ENCODE data around the gene STK36.

STK36 gene, protein sequence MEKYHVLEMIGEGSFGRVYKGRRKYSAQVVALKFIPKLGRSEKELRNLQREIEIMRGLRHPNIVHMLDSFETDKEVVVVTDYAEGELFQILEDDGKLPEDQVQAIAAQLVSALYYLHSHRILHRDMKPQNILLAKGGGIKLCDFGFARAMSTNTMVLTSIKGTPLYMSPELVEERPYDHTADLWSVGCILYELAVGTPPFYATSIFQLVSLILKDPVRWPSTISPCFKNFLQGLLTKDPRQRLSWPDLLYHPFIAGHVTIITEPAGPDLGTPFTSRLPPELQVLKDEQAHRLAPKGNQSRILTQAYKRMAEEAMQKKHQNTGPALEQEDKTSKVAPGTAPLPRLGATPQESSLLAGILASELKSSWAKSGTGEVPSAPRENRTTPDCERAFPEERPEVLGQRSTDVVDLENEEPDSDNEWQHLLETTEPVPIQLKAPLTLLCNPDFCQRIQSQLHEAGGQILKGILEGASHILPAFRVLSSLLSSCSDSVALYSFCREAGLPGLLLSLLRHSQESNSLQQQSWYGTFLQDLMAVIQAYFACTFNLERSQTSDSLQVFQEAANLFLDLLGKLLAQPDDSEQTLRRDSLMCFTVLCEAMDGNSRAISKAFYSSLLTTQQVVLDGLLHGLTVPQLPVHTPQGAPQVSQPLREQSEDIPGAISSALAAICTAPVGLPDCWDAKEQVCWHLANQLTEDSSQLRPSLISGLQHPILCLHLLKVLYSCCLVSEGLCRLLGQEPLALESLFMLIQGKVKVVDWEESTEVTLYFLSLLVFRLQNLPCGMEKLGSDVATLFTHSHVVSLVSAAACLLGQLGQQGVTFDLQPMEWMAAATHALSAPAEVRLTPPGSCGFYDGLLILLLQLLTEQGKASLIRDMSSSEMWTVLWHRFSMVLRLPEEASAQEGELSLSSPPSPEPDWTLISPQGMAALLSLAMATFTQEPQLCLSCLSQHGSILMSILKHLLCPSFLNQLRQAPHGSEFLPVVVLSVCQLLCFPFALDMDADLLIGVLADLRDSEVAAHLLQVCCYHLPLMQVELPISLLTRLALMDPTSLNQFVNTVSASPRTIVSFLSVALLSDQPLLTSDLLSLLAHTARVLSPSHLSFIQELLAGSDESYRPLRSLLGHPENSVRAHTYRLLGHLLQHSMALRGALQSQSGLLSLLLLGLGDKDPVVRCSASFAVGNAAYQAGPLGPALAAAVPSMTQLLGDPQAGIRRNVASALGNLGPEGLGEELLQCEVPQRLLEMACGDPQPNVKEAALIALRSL (N-terminal part only)

DNA sequence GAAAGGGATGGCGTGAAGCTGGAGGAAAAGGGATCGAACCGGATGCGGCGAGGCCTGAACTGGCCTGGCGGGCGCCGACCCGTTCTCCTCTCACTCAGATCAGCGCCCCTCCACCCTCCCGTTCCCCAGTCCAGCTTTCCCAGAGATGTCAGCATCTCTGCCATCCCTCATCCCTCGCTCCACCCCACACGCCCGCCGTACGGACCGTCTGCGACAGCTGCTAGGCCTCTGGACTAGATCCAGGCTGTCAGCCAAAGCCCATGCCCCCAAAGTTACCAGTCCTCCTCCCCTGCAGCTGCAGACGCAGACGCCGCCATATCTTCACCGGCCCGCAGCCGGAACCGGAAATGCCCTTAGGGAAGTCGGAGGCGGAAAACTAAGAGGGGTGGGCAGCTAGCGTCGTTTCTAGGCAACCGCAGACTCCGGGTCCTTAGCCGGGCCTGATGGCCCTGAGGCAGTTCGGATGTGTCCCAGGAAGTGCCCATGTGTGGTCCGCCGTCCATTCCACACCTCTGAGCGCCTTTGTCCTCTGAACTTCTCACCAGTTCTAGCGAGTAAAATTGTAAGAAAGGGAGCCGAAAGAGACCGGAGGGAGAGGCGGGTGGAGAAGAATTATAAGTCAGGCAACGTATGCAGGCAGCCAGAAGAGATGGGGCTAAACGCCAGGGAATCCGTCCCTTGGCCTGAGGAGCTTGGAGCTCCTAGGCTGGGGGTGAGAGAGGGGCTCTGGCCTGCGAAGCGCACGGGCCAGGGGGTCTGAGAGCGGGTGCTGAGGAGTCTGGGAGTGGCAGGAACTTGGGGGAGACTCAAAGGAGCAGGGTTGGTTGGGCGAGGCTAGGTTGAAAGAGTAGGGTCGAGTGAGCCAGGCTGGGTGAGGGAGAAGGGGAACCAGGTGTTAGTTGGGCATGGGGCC lies at the start of gene STK36, which contains the start of gene RNF25:
Gene STK36, plus strand, starts transcription at position 433 of the 913 bp plus-strand sequence. CDS start 744 bp downstream, outside the sequence.
Gene RNF25, minus strand, starts transcription at position 349 of the 913 bp plus-strand sequence. Its CDS starts 32 bp downstream, at position 317.
- peak; percentile 13 for FAIRE-seq
- DNase-seq (ENCODE audit: low spot score): peak; percentile 95

DNA sequence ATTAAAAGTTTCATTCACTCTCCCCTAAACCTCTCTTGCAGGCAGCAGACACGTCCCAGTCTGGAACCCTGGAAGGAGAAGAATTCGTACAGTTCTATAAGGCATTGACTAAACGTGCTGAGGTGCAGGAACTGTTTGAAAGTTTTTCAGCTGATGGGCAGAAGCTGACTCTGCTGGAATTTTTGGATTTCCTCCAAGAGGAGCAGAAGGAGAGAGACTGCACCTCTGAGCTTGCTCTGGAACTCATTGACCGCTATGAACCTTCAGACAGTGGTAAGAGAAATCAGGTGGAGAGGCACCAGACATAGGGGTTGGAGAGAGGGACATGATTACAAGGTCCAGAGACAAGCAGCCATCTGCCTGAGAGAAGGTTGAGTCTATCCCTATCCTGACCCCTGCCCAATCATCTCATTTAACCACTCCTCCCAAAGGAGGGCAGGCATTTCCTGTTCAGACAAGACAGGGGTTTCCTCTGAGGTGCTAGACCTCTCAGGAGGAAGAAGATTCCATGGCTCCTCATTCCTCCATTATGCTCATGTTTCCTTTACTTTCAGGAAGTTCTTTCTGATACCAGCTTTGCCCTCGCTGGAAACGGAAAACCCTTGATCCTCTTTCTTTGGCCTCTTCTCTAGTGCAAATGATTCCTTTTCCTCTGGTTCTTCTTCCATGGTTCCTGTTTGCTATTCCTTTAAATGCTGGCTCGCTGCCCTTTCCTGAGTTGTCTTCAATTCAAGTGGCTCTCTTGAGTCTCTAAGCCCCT lies 49.1 kb upstream of the STK36 start:
- FAIRE-seq (no peak), DNase-seq (ENCODE audit: low spot score) (no peak)

DNA sequence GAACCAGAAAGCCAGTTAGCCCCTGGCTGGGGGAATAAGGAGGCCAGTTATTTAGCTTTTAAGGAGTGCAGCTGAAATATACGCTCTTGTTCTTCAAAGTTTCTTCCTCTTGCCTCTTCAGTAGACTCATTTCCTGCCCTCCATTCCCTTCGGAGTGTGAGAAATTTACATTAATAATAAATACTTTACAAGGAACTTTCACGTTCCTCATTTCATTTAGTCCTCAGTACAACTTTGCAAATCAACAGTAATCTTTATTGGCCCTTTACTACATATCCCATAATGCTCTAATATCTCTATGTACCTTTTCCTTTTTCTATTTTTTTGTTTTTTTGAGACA lies 48.5 kb upstream of the STK36 start:
- no peak for DNase-seq (ENCODE audit: low spot score)
- FAIRE-seq: no peak

DNA sequence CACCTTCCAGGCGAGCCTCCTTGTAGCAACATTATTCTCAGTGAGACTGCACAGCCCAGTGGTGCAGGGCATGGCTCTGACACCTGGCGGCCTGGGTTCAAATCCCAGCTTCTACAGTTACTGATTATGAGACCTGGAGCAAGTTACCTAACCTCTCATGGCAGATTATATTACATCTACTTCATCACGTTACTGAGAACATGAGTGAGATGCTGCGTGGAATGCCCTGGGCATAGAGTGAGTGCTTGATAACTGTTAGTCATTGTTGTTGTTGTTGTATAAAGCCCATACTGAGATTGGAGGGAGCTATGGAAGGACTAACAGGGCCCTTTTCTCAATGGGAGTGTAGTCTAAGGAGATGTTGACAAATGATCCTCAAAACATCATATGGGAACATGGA lies 45.5 kb upstream of the STK36 start:
- FAIRE-seq (no peak), DNase-seq (ENCODE audit: low spot score) (no peak)

DNA sequence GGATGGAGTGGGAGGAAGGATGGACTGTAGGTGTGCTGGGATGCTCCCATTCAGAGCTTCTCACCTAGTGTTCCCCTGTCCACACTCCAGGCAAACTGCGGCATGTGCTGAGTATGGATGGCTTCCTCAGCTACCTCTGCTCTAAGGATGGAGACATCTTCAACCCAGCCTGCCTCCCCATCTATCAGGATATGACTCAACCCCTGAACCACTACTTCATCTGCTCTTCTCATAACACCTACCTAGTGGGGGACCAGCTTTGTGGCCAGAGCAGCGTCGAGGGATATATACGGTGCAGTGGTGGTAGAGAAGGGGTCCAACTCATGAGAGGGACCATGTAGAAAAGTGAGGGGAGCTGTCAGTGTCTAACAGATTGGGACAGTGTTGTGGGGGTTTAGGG lies 43.9 kb upstream of the STK36 start:
- DNase-seq (ENCODE audit: low spot score) (no peak), FAIRE-seq (no peak)

DNA sequence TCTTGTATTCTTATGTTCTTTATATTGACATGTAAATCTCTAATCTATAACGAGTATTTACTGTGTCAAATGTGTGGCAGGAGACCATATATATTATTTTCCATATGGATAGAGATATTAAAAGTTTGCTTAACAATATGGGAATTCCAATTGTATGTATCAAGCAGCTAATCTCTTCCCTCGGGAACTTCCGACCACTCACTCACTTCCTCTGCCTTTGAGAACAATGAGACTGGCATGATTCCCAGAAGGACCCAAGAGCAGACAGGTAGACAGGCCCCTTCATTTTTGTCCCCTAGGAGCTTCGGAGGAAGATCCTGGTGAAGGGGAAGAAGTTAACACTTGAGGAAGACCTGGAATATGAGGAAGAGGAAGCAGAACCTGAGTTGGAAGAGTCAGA lies 40.0 kb upstream of the STK36 start:
- DNase-seq (ENCODE audit: low spot score): no peak
- FAIRE-seq: no peak

DNA sequence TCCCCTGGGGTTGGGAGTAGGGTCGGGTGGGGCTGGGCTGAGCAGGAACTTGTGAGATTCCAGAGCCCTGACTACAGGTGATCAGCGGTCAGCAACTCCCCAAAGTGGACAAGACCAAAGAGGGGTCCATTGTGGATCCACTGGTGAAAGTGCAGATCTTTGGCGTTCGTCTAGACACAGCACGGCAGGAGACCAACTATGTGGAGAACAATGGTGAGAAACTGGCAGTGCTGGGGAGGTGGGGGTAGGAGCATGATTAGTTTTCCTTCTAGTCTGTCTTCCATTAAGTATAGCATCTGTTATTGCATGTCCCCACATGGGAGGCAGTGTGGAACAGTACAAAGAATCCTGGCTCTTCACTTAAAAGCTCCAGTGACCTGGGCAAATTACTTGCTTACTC lies 36.2 kb upstream of the STK36 start:
- no peak for DNase-seq (ENCODE audit: low spot score)
- no peak for FAIRE-seq

DNA sequence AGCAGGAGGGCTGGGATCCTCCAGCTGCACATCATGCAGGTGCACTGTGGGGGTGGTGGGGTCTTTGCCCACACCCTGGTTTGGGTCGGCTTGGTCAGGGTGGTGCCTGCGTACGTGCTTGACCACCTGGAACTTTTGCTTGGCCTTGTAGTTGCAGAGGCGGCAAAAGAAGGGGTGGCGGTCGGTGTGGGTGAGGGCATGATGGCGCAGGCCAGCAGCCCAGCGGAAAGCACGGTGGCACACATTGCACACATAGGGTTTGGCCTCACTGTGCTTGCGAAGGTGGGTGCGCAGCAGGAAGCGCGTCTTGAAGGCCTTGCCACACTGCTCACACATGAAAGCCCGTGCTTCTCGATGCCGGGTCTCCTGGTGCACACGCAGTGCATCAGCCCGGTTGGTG lies 33.5 kb upstream of the STK36 start:
- no peak for FAIRE-seq
- DNase-seq (ENCODE audit: low spot score): no peak

DNA sequence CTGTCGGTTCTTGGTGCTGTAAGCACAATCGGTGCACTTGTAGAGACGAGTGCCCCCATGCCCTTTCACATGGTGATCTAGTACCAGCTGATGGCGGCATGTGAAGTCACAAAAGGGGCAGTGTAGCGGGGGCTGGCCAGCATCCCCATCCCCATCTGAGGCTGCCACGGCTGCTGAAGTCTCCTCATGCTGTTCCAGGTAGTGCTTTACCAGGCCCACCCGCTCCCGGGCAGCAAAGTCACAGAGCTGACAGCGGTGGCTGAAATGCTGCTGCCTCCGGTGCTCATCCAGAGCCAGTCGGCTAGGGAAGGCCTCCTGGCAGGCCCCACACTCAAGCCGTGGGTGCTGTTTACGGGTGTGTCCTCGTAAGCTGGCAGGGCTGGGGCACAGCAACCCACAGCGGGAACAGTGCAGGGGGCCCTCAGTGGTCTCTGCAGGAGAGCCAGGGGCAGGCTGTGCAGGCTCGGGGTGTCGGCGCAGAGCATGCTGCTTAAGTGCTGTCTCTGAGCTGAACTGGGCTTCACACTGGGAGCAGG lies 29.7 kb upstream of the STK36 start:
- FAIRE-seq (no peak), DNase-seq (ENCODE audit: low spot score) (no peak)

DNA sequence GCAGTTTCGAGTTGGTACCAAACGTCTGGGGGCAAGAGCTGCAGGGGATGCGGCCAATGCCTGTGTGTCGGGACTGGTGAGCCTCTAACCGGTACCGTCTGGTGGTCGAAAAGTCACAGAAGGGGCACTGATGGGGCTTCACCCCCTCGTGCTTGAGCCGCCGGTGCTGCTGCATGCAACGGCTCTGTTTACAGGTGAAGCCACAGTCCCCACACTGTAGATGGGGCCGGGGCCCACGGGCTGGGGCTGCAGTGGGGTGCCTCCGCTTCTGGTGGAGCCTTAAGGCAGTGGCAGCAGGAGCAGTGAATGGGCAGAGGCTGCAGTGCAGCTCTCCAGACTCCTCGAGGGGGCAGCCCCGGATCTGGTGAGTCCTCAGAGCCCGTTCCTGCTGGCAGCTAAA lies 29.1 kb upstream of the STK36 start:
- no peak for FAIRE-seq
- DNase-seq (ENCODE audit: low spot score): no peak

DNA sequence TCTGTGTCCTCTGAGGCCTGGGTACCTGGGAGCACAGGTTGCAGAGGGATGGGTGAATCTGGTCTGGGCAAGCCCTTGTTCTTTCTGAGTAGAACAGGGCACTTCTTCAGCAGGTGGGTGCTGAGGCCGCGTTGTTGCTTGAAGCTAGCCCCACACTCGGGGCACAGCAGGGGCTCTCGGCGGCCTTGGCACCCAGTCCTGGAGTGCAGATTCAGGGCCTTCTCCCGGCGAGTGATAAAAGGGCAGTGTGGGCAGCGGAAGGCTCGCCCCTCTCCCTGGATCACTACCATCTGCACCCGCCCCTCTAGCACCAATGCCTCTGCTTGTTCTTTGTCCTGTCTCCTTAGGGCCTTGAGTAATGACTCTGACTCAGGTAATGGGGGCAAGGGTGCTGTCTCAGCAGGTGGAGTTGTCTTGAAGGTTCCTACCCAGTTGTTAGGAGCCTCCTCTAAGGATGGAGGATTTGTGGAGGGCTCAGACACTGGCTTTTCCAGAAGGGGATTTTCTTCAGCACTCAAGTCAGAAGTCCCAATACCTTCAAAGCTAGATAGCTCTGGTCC lies 28.1 kb upstream of the STK36 start:
- FAIRE-seq (no peak), DNase-seq (ENCODE audit: low spot score) (no peak)

DNA sequence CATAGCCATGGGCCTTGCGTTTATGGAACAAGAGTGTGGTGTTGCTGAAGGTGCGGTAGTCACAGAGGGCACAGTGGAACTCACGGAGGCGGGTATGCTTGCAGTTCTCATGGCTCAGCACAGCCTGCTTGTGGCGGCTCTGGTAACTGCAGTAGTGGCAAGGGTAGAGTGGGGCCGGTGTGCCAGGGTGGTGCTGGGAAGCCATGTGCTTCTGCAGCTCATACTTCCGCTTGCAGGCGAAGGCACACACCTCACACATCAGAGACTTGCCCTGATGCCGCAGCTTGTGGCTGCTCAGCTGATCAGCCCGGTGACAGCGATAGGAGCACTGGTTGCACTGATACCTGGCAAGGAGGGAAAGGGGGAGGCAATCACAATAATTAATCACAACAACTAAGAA lies 27.2 kb upstream of the STK36 start:
- DNase-seq (ENCODE audit: low spot score) (no peak), FAIRE-seq (no peak)

DNA sequence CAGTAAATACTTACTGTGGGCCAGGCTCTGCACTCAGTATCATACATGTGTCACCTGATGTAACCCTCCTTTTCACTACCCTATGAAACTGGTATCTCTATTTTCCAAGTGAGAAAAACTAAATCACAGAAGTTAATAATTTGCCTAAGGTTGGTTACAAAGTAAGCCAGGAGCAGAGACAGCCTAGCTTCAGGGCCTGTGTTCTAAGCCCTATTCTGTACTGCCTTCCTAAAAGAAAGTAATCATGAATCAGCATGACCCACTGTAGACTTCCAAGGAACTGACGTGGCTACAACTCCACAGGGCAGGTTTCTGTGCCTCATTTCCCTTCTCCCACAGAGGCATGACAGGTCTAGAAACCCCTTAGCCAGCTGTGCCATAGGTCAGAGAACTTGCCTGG lies 26.8 kb upstream of the STK36 start:
- FAIRE-seq: no peak
- no peak for DNase-seq (ENCODE audit: low spot score)

DNA sequence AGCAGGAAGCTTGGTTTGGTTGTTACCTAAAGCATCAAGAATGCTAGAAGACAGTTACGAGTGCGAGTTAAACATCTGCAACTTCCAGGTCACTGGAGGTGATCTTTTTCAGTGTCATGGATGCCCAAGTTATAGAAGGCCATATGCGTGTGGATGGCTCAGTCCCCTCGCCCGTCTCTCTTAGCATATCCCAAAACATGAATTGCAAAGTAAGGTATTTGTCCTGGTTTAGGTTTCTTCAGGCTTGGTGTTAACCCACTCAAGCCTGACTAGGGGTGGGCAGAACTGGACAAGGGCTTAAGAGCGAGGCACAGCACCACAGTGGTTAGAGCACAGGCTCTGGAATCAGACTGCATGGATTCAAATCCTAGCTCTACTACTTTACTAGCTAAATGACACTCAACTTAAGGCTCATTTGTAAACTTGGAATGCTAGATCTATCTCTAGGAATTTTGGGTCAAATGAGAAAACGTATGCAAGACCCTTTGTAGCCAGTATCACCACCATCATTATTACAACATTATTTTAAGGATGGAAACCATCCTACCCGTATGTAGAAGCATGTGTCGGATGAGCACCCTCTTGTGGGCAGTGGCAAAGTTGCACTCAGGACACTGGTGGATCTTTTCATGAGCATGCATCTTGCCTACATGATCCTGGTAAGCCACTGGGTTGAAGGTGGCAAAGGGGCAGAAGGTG lies 23.6 kb upstream of the STK36 start:
- DNase-seq (ENCODE audit: low spot score): peak; percentile 63
- peak; percentile 74 for FAIRE-seq

DNA sequence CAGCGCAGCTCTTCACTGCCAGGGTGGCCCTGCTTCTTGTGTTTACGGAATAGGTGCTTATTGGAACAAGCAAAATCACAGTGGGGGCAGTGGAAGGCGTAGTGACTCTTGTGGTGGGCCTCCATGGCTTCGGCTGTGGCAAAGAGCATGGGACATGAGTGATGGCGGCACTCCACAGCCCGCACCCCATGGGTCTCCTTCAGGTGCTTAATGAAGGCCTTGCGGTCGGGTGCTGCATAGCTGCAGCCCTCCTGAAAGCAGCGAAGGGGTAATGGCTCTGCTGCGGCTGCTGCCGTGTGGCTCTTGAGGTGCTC lies 23.1 kb upstream of the STK36 start:
- FAIRE-seq: no peak
- no peak for DNase-seq (ENCODE audit: low spot score)

DNA sequence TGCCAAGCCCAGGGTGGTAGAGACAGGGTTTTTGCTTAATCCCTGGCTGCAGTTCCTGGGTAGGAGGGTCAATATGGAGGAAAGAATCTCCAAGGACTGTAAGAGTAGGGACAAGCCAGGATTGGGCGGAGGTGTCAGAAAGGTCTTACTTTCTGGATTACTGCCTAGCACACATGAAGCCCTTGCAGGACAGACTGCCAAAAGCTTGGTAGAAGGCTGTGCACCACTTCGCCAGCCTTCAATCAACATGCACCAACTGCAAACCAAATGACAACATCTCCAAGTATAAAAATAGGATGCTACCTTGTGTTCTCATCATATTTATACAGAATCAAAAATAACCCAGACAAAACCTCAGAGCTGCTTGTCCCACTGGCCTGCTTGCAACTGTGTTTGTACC lies 16.1 kb upstream of the STK36 start:
- FAIRE-seq (no peak), DNase-seq (ENCODE audit: low spot score) (no peak)

DNA sequence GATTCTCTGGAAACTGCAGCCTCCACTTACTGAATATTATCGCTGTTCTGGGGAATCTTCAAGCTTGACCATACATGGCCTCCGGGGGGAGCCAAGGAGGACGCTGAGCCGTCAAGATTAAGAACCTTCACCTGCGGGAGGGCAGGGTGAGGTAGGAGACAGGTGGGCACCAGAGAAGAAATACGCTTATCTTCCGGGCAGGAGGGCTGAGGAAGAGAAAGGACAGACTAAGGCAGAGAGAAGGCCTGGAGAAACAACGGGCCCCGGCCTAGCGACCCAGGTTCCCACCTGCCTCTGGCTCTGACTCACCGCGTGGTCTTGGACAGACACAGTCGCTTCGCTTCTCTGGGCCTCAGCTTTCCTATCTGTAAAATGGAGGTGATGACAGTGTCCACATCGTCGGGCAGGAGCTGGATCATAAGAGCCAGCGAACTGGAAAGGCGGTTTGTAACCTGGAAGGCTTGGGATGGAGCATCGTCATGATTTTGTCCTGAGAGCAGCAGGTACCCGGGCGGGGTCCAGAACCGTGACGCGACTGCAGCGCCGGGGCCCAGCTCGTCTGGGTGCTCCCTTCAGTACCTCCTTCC lies 13.1 kb upstream of the STK36 start:
- DNase-seq (ENCODE audit: low spot score) (peak; percentile 75), FAIRE-seq (no peak)

DNA sequence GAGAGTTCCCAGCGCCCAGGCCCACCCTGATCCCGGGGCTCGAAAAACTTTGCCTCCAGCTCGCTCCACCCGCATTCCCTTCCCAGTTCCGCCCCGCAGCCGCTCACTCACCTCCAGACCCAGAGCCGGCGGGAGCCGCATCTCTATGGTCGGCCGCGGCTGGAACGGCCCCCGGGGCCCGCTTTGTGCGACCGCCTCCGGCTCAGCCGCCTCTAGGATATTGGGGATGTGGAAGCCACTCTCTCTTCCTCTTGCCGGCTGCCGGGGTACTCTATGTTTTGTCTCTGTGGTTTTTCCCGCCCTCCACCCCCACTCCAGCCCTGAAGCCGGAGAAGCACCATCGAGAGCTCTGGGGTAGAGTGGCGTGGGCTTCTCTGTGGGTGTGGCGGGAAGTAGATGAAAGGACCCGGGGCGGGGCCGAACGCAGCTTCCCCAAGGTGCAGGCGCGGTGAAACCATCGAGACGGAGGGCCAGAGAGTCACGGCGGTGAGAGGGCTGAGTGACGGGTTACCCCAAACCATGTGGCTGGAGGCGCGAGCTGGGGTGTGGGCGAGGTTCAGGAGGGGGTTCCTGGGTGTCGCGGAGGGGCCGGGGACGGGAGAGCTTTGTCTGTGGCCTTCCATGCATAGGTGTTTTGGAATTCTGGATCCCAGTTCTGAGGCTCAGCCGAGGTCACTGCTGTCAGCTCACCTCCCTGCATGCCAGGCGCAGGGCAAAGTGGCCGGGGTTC lies 12.5 kb upstream of the STK36 start, which contains the start of the genes BCS1L and ZNF142:
Gene BCS1L, plus strand, starts transcription at position 426 of the 730 bp plus-strand sequence. CDS start 1,305 bp downstream, outside the sequence.
Gene ZNF142, minus strand, starts transcription at position 366 of the 730 bp plus-strand sequence. CDS start 3,194 bp downstream, outside the sequence.
- DNase-seq (ENCODE audit: low spot score) (peak; percentile 93), FAIRE-seq (no peak)

Measured in urothelium cell line (cell line).